OCI-LY7 (cell line): Measurements from ENCODE around the gene NLRC3. TPM values are rescaled to one million over a fixed set of nuclear protein-coding genes. Genes with fewer than 3 reads are reported as not detected.

Source experiments
- BruUV-seq: library from RNA; stranded (reverse); fragments of 400-500 nt; replicated peaks from 2 replicates; lab custom pipeline; 2021; lab: Mats Ljungman, UMichigan
- CTCF ChIA-PET: fragments of 300-600 bp; sonication (Branson Sonifier 250); formaldehyde crosslinking; loops from one replicate; lab custom pipeline; 2022; ENCODE audit warnings: antibody characterized with exemption; ENCODE audit not compliant: unreplicated experiment; lab: Charles Lee
- POLR2A ChIA-PET: fragments of 300-600 bp; sonication (Branson Sonifier 250); formaldehyde crosslinking; loops from one replicate; lab custom pipeline; 2022; ENCODE audit warnings: antibody characterized with exemption; lab: Charles Lee
- DNase-seq: peaks from one replicate; pipeline ENCODE4 v3.0.0-alpha.2; 2015; ENCODE audit warnings: low spot score
- H2AFZ ChIP-seq: fragments of 200-600 bp; sonication (generic), shearing (Covaris generic); 2 replicates; pipeline ENCODE4 v1.6.1; 2014; ENCODE audit warnings: mild to moderate bottlenecking, antibody characterized with exemption, low read length, moderate library complexity
- H3K27ac ChIP-seq: fragments of 200-600 bp; sonication (generic); 2 replicates; pipeline ENCODE4 v1.5.1; 2014; ENCODE audit warnings: mixed run types, low read depth, mild to moderate bottlenecking, moderate library complexity, low read length, inconsistent platforms; ENCODE audit not compliant: poor library complexity, severe bottlenecking
- H3K36me3 ChIP-seq: fragments of 200-600 bp; sonication (generic); 2 replicates; pipeline ENCODE4 v1.6.1; 2014; ENCODE audit warnings: mild to moderate bottlenecking, antibody characterized with exemption, low read length, moderate library complexity, mixed read lengths; ENCODE audit not compliant: insufficient read depth
- H3K4me1 ChIP-seq: fragments of 200-600 bp; sonication (generic); 2 replicates; pipeline ENCODE4 v1.5.1; 2014; ENCODE audit warnings: mild to moderate bottlenecking, low read length; ENCODE audit not compliant: insufficient read depth, poor library complexity, severe bottlenecking
- H3K4me2 ChIP-seq: fragments of 200-600 bp; sonication (generic); 2 replicates; pipeline ENCODE4 v1.6.1; 2014; ENCODE audit warnings: mild to moderate bottlenecking, low read length
- H3K4me3 ChIP-seq: fragments of 200-600 bp; sonication (generic); 2 replicates; pipeline ENCODE4 v1.5.1; 2014; ENCODE audit warnings: mild to moderate bottlenecking, low read depth, low read length; ENCODE audit not compliant: poor library complexity, severe bottlenecking
- H3K79me2 ChIP-seq: fragments of 200-600 bp; sonication (generic); 2 replicates; pipeline ENCODE4 v1.6.1; 2016; ENCODE audit warnings: low read depth, mild to moderate bottlenecking, low read length, moderate library complexity, mixed read lengths; ENCODE audit not compliant: insufficient read depth
- H3K9me2 ChIP-seq: fragments of 200-600 bp; sonication (generic); 2 replicates; pipeline ENCODE4 v1.6.1; 2016; ENCODE audit warnings: mild to moderate bottlenecking, low read length, mixed read lengths; ENCODE audit not compliant: insufficient read depth
- H3K9me3 ChIP-seq: fragments of 200-600 bp; sonication (generic); 2 replicates; pipeline ENCODE4 v1.6.1; 2014; ENCODE audit warnings: mild to moderate bottlenecking, mixed run types, low read length, mixed read lengths
- H4K20me1 ChIP-seq: fragments of 200-600 bp; sonication (generic); 2 replicates; pipeline ENCODE4 v1.6.1; 2014; ENCODE audit warnings: mild to moderate bottlenecking, antibody characterized with exemption, low read length, moderate library complexity, mixed read lengths; ENCODE audit not compliant: insufficient read depth
- EZH2phosphoT487 ChIP-seq: fragments of 200-600 bp; sonication (generic); IDR thresholded peaks from 2 replicates; pipeline ENCODE4 v1.6.1; 2018; ENCODE audit warnings: low read depth, borderline replicate concordance, mild to moderate bottlenecking, mixed run types, antibody characterized with exemption, low read length, moderate library complexity, mixed read lengths
- intact Hi-C: fragments of 100-400 bp; cut with micrococcal nuclease; formaldehyde crosslinking; loops from one replicate; pipeline ENCODE4 v1.10.0; 2022; ENCODE audit not compliant: unreplicated experiment
- total RNA-seq, 2 experiments: library from RNA; depleted of rRNA in 1 of 2; stranded (reverse); fragments of >200 nt in 1 of 2; shearing (Covaris generic) in 1 of 2; gene quantifications; 2 replicates each; pipeline ENCODE4 v1.2.3, GENCODE V29; 2014 to 2022
- TF ChIP-seq, protein P1 (sequence below): fragments of 200-600 bp; sonication (generic); conservative IDR thresholded peaks from 2 replicates; pipeline ENCODE4 v1.5.1; 2014; ENCODE audit warnings: mild to moderate bottlenecking, antibody characterized with exemption, low read length, moderate library complexity, mixed read lengths

Gene NLRC3
- total RNA-seq, 2 experiments from 2014 or later = 50.6 to 74.0 TPM

DNA sequence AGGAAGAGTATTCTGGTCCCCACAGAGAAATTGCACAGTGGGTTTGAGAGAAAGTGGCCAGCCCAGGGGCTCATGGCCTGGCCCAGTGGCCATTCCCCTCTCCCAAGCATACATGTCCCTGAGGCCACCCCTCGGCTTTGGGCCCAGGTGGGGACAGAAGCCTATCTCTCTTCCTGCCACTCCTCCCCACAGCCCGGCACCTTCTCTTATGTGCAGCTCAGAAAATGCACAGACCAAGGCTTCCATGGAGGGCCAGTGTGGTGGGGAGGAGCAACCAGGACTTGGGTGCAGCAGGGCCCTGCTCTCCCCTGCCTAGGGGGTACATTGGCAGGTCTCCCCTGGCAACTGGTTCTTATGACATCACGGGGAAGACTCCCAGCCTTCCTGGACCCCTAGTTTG is 82.0 kb downstream of the NLRC3 start, which contains the start of gene C16orf90:
Gene C16orf90, minus strand, starts transcription at position 314 of the 400 bp plus-strand sequence. Its CDS starts 68 bp downstream, at position 246.
- Histone ChIP-seq H3K4me3 (no peak within 1 kb of the TSS), H4K20me1 (no peaks in the 10 kb centered on the region), H3K36me3 (no peaks in the 10 kb centered on the region), H3K9me3 (no peaks in the 10 kb centered on the region), H2AFZ (no peak within 1 kb of the TSS), H3K4me1 (no peaks in the 10 kb centered on the region), H3K9me2 (no peaks in the 10 kb centered on the region), H3K27ac (no peak within 1 kb of the TSS), H3K79me2 (no peaks in the 10 kb centered on the region), H3K4me2 (no peak within 1 kb of the TSS)
- BruUV-seq = no TSS peak
- CTCF ChIA-PET = no interaction called here
- intact Hi-C loops = no loop called here
- no peak for DNase-seq
- TF ChIP-seq, protein P1, sequence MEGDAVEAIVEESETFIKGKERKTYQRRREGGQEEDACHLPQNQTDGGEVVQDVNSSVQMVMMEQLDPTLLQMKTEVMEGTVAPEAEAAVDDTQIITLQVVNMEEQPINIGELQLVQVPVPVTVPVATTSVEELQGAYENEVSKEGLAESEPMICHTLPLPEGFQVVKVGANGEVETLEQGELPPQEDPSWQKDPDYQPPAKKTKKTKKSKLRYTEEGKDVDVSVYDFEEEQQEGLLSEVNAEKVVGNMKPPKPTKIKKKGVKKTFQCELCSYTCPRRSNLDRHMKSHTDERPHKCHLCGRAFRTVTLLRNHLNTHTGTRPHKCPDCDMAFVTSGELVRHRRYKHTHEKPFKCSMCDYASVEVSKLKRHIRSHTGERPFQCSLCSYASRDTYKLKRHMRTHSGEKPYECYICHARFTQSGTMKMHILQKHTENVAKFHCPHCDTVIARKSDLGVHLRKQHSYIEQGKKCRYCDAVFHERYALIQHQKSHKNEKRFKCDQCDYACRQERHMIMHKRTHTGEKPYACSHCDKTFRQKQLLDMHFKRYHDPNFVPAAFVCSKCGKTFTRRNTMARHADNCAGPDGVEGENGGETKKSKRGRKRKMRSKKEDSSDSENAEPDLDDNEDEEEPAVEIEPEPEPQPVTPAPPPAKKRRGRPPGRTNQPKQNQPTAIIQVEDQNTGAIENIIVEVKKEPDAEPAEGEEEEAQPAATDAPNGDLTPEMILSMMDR = no peak
- TF ChIP-seq EZH2phosphoT487 = no peak
- POLR2A ChIA-PET = no interaction called here

DNA sequence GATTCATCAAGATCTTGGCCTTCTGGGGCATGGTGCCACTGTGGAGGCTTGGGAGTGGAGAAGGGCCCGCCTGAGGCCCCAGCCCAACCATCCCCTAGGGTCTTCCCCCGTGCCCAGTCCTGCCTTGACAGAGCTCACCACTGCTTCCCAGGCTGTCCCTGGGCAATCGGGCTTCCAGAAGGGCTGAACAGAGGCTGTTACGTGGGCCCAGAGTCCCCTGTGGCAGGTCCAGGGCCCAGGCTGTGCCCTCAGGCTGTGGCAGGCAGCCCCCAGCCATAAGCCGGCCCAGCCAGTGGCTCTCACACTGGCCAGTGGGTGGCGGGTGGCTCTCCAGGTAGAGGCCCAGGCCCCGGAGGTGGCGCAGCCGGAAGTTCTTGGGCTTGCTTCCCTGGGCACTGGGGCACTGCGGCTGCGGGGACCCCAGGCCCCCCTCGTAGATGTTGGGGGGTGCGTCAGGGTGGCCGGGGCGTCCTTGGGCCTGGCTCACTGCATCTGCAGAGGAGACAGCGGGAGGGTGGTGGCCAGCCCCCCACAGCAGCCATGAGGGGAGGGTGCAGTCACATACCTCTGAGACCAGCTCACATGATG is 82.7 kb downstream of the NLRC3 start:
- no peak overlapping the region for H2AFZ ChIP-seq
- no peak for DNase-seq
- intact Hi-C loops = no loop called here
- POLR2A ChIA-PET = no interaction called here
- no peak for TF ChIP-seq EZH2phosphoT487
- TF ChIP-seq, protein P1 = no peak
- H3K4me3 ChIP-seq = no peak overlapping the region
- CTCF ChIA-PET = no interaction called here
- H4K20me1 ChIP-seq = no peaks in the 10 kb centered on the region
- no peaks in the 10 kb centered on the region for H3K79me2 ChIP-seq
- BruUV-seq = no TSS peak
- H3K9me3 ChIP-seq = no peaks in the 10 kb centered on the region
- H3K27ac ChIP-seq = no peak overlapping the region
- H3K4me2 ChIP-seq = no peak overlapping the region
- no peaks in the 10 kb centered on the region for H3K36me3 ChIP-seq
- no peaks in the 10 kb centered on the region for H3K4me1 ChIP-seq
- no peaks in the 10 kb centered on the region for H3K9me2 ChIP-seq

DNA sequence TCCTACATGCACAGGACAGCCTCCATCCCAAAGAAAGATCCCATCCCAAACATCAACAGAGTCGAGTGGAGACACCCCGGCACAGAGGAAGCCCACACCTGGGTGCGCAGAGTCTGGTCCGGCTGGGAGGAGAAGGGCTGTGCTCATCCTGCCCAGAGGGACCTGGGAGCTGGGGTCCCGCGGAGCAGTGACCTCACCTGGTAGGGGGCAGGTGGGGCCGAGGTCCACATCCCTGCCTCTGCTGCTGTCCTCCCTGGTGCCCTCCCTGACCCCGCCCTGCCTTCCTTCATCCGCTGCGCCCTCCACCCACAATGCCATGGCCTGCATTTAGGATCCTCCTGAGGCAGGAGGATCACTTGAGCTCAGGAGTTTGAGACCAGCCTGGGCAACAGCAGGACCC is 84.8 kb downstream of the NLRC3 start:
- H3K9me3 ChIP-seq = no peaks in the 10 kb centered on the region
- CTCF ChIA-PET = no interaction called here
- H3K9me2 ChIP-seq = no peaks in the 10 kb centered on the region
- no peaks in the 10 kb centered on the region for H4K20me1 ChIP-seq
- POLR2A ChIA-PET = no interaction called here
- no peak overlapping the region for H3K4me2 ChIP-seq
- no peak overlapping the region for H3K27ac ChIP-seq
- H3K4me3 ChIP-seq = no peak overlapping the region
- no peaks in the 10 kb centered on the region for H3K36me3 ChIP-seq
- no peaks in the 10 kb centered on the region for H3K79me2 ChIP-seq
- no peak overlapping the region for H2AFZ ChIP-seq
- BruUV-seq = no TSS peak
- intact Hi-C loops = no loop called here
- no peaks in the 10 kb centered on the region for H3K4me1 ChIP-seq
- no peak for TF ChIP-seq EZH2phosphoT487
- TF ChIP-seq, protein P1 = no peak
- DNase-seq = no peak
